GM21381 (cell line): Measurements from ENCODE around the gene FOSB.
A peak's percentile ranks its signal among the peaks of the same experiment; 100 is the strongest.

ENCODE experiments used
- ATAC-seq: cut with Tn5 transposase; IDR thresholded peaks from one replicate; pipeline ENCODE4 v1.9.1; 2021; ENCODE audit warnings: mild to moderate bottlenecking, moderate library complexity; ENCODE audit not compliant: unreplicated experiment

FOSB gene

DNA sequence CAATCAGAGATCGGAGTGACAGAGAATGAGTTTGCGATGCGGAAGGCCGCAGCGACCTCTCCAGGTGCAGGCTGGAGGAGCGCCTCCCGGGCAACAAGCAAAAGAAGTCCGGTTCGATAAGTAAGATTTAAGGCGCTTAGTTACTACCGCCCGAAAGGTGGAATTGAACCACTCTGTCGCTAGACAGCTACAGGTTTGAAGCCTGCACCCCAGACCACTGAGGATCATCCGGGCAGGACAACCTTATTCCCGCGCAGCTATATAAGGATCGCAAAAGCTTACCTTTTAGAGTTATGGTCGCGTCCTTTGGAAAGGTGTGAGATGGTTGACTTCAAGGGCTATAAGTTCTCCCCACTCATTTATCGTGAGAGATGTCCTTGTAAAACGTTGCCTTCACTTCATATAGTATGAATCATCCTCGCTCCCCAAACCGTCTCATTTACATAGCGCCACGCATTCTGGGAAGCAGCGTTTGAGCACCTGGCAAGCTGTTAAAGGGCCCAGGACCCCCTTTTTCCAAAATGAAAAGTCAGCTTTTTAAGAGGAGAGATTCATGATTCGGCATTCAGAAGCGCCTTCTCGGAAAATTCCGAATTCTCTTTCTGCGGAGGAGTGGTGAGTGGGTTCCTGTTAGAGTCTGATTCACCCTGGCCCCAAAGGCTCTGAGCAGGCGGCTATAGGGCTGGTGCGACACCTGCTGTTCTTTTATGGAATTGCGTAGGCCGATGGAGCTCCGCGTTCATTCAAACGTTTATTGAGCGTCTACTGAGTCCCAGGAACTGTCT is 10.8 kb downstream of the FOSB start:
- peak; percentile 67 for ATAC-seq

DNA sequence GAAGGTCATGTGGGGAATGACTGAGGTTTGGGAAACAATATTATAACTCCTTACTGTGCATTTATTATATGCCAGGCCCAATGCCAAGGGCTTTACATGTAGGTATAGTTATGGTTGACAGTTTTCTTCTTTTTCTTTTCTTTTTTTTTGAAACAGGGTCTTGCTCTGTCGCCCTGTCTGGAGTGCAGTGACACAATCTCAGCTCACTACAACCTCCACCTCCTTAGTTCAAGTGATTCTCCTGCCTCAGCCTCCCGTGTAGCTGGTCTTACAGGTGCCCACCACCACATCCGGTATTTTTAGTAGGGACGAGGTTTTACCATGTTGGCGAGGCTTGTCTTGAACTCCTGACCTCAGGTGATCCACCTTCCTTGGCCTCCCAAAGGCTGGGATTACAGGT is 15.2 kb downstream of the FOSB start:
- no peak for ATAC-seq

DNA sequence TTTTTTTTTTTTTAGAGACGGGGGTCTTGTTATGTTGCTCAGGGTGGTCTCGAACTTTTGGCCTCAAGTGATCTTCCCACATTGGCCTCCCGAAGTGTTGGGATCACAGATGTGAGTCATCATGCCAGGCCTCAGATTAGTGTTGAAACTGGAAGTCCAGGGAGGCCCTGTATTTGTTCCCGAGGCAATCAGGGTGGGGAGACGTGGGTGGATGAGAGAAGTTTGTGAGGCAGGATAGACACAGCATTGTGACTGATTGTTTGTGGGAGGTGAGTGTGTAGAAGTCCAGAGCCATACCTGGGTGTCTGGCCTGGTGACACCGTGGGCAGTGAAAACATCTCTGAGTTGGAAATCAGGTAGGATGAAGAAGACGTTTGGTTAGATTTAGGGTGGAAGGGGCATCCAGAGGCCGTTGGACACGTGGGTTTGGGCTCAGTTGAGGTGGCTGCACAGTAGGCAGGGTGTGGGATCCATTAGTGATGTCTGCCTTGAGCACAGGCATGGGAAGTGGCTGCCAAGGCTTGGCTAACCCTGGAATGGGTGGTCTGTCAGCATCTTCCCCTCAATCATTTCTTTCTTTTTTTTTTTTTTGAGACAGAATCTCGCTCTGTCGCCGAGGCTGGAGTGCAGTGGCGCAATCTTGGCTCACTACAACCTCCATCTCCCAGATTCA is 16.6 kb downstream of the FOSB start:
- no peak for ATAC-seq

DNA sequence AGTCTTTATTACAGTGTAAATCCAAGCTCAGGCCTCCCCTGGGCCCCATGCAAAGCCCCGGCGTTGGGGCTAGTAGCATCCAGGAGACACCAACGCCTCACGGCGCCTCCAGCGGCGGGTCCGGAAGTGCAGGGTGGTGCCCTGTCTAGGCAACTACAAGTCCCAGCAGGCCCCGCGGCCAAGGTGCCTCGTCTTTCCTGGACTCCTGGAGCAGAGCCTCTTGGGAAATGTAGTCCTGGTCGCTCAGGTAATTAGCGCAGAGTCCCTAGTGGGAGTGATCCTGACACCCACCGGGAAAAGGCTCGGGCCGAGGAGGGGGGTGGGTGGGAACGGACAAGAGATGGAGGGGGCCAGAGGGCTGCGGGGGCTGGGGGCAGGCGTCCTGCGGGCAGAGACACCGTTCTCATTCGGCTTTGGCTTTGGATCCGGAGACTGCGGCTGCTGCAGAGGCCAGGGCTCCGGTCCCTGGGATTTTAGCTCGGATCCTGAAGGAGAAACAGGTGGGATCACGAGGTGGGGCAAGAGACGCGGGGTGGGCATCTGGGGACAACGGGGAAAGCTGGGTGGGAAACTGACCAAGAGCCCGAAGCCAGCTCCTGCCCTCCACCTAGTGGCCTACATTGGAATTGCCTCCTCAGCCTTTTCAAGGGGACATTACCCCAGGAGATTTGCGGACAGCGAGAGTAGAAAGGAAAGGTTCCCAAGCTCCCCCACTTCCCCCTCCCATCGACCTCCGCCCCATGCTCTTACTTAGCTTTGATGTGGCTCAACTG is 17.7 kb downstream of the FOSB start:
- peak; percentile 94 for ATAC-seq

- ATAC-seq = no peak
Observed at GRCh38 chr19:45488708-45489107, 20.9 kb downstream of the FOSB start.

DNA sequence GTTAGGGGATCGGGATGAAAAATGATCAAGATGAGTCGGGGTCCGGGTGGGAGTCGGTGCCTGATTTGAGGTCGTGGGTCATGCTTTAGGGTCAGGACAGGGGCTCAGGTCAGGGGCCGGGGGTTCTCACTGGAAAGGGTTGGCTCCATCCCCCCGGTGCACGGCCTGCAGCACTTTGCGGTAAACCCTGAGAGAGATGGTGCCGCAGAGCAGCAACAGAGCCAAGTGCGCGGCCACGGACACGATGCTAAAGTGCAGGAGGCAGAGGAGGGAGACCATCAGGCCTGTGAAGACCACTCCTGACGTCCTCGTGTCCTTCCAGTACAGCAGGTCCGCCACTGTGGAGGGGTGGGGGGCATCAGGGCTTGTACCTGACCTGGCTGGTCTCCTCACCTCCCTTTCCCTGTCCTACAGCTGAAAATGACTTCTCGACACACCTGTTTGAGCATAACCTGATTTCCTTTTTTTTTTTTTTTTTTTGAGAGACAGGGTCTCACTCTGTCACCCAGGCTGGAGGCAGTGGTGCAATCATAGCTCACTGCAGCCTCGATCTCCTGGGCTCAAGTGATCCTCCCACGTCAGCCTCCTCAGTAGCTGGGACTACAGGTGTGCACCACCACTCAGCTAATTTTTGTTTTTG is 21.5 kb downstream of the FOSB start:
- no peak for ATAC-seq

GRCh38 chr19:45492137-45492626 is 24.4 kb downstream of the FOSB start:
- ATAC-seq = no peak

DNA sequence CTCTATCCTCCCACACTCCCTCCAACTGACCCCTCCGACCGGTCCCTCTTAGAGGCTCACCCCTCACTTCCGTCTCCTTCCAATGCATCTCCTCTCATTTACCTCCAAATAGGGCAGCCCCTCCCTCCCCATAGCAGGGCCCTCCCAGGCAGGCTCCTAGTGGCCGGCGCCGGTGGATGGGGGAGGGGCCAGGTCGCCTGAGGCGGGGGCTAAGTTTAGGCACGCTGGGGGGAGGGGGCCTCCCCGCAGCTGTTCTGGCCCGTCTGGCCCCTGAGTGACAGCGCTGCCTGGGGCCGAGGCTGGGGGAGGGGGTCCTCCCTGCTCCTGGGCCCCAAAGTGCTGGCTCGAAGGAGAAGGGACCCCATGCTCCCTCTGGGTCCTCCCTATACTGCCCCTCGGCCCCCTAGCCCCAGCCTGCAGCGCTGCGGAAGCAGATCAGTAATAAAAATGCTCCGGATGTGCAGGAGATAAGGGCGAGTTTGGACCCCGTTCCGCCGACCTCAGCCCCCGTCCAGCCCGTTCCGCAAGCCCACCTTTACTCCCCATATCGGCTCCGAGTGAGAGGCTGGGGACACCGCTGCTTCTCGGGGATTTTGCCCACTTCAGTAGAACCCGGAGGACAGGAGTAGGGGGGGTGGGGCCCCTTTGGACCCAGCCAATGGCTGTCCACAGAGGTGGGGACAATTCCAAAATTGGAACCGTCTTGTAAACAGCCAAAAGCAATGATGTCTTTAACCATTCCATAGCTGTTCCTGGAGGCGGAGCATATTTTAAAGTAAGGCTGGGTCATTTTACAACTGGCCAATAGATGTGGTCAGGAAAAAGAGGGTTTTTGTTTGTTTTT is 25.1 kb downstream of the FOSB start:
- no peak for ATAC-seq

DNA sequence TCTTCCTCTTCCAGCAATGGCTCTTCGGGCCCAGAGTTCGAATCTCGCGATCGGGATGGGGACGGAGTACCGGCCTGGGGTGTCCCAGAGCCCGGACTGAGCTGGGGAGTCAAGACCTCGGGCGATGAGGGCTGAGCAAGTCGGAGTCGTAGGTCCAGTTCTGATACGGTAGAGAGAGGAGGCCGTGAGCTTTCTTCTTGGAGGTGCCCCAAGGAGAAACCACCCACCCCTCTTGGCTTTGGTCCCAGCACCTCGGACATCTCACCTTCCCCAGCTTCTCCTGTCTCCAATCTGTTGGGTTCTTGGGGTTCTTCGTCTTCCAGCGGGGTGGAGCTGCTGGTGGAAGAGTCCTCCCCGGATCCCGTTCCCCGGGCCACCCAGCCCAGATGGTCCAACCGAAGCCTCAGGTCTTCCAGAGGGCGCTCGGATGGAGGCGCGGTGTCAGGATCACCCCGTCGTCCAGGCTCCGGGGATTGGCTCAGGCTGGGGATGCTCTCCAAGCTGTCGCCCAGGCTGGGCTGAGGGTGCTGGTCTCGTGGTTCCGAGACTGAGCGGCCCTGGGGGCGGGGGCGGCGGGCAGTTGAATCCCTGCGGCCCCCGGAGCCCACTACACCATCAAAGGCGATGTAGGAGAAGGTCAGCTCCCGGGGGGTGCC is 26.6 kb downstream of the FOSB start:
- no peak for ATAC-seq

DNA sequence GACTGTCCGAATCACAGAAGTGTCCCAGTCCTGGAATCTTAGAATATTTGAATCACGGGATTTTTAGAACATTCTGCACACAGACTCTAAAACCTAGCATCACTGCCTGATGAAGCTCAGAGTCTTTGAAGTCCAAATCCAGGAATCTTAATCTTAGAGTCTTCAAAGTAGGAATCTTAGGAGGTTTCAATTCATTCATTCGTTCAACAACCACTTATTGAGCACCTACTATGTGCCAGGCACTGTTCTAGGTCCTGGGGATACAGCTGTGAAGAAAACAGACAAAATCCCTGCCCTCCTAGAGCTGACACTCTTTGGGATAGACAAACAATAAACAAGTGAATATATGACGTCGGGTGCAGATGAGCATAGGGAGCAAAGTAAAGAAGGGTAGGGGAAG is 27.4 kb downstream of the FOSB start:
- no peak for ATAC-seq

DNA sequence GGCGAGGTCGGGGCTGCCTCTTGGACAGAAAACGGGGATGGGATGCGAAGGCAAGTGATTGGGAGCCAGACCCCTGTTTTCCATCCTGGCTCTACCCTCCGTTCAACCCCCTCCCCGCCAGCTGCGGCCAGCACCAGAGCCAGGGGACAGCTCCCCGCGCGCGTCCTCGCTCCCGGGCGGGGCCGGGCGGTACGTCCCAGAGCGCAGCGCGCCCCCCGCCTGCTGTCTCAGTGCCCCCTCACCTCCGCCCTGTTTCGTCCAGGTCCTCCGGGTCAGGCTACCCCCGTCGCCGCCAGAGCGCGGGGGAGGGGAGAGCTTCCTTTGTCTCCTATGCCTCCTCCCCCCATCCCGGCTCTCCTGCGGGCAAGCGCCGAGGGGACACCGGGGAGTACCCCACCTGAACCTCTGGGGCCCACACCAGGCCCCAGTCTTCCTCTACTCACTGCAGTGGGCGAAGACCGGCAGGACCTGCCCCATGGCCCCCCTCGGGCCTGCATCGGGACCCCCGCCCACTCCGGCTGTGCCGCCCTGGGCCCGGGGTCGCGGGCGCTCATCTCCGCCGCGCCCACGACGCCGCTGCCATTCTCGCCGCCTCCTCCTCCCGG is 28.7 kb downstream of the FOSB start:
- no peak for ATAC-seq

DNA sequence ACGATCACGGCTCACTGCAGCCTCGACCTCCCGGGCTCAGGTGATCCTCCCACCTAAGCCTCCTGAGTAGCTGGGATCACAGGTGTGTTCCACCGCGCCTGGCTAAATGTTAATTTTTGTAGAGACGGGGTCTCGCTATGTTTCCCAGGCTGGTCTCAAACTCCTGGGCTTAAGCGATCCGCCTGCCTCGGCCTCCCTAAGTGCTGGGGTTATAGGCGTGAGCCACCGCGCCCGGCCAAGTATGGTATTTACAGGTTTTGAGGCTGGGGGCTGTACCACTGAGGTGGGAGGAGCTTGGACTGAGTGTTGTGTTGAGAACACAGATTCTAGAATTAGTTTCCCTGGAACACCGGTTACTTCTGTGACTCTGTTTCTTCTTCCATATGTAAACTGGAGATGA is 30.0 kb downstream of the FOSB start:
- ATAC-seq = no peak

GRCh38 chr19:45498411-45499195 is 30.8 kb downstream of the FOSB start, which contains the start of gene PPM1N:
Gene PPM1N (plus strand): TSS chr19:45498443. CDS start chr19:45498473, 30 bp downstream.
- peak; percentile 37 for ATAC-seq

DNA sequence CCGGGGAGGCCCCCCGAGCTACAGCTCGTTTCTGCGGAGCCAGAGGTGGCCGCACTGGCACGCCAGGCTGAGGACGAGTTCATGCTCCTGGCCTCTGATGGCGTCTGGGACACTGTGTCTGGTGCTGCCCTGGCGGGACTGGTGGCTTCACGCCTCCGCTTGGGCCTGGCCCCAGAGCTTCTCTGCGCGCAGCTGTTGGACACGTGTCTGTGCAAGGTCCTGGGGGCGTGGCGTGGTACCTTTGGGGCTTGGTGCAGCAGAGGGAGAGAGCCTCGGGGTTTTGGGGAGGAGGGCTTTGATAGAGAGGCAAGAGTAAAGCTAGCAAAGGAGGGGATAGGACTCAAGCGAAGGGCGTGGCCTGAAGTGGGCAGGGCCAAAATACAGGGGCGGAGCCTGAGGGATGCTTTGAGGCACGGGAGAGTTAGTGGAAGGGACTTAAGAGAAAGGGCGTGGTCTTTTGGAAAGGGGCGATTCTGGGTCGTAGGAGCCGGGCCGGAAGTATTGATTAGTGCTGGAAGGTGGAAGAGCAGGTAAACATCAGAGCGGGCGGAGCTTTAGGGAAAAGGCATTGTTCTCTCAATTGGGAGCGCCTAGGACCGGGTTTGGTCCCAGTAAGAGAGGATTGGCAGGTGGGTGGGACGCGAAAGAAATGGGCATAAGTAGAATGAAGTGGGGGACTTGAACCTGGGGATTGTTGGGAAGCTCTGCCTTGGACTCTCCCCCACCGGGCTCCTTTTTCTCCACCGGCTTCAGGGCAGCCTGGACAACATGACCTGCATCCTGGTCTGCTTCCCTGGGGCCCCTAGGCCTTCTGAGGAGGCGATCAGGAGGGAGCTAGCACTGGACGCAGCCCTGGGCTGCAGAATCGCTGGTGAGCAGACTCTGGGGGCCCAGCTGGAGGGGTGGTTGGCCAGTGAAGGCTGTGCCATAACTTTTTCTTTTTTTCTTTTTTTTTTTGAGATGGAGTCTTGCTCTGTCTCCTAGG is 31.7 kb downstream of the FOSB start:
- ATAC-seq = no peak

GRCh38 chr19:45500918-45501729 is 33.3 kb downstream of the FOSB start:
- no peak for ATAC-seq

DNA sequence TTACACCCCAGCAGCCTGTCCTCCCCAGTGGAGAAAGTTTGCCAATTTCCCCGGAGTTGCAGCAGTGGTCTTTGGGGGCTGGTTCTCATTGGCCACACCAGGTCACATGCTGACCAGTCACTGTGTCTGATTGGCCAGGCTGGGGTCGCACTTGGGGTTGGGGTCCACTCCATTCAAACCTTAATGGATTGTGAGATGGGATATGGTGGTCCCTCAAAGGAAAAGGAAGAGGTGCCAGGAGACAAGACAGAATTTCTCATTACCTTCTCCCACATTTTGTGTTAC is 33.9 kb downstream of the FOSB start:
- no peak for ATAC-seq

DNA sequence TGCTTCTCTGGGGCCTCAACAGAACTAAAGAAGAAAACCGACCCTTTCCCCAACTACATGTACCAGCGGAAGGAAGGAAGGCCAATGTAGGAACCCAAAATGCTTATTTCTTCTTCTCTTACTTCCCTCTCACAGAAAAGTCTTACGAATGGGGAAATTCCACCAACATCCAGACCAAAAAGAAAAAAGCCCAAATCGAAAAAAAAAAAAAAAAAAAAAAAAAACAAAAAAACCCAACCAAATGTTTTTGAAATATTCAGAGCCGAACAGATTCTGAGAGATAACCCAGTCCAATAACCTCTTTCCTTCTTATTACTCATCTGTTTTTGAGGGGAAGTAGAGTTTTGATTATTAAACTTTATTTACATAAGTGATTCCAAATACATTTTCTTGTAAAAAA is 34.3 kb downstream of the FOSB start:
- no peak for ATAC-seq
